Fibroblast of skin of back (primary cell): ENCODE results near the gene RWDD2A.

Experiments used
- DNase-seq: peaks from one replicate; pipeline ENCODE4 v3.0.0-alpha.2; 2013

The RWDD2A gene

GRCh38 chr6:83199173-83199862, 6.2 kb downstream of the RWDD2A start:
- no peak for DNase-seq

- DNase-seq: peak; percentile 39
These were observed 6.7 kb downstream of the RWDD2A start for GRCh38 chr6:83199863-83200225.

GRCh38 chr6:83202031-83202430, 8.9 kb downstream of the RWDD2A start:
- no peak for DNase-seq

- DNase-seq: peak; percentile 83
These were observed 22.2 kb downstream of the RWDD2A start for GRCh38 chr6:83215131-83216047.

GRCh38 chr6:83216806-83217205, 23.6 kb downstream of the RWDD2A start:
- DNase-seq: peak; percentile 37

- no peak for DNase-seq
These were observed 25.5 kb downstream of the RWDD2A start for GRCh38 chr6:83218646-83219045.

GRCh38 chr6:83220121-83220520, 27.0 kb downstream of the RWDD2A start:
- DNase-seq: no peak

- DNase-seq: peak; percentile 63
These were observed 28.1 kb downstream of the RWDD2A start for GRCh38 chr6:83221276-83221675.

GRCh38 chr6:83221889-83222479, 28.8 kb downstream of the RWDD2A start:
- DNase-seq: peak; percentile 52

- DNase-seq: no peak
These were observed 33.4 kb downstream of the RWDD2A start for GRCh38 chr6:83226517-83226916.

GRCh38 chr6:83231146-83231545, 38.0 kb downstream of the RWDD2A start:
- DNase-seq: peak; percentile 89

GRCh38 chr6:83247471-83247870, 54.3 kb downstream of the RWDD2A start:
- no peak for DNase-seq
